Keratinocyte (primary cell): ENCODE data around the gene FAM83G. TPM values are rescaled to one million over a fixed set of nuclear protein-coding genes. Genes with fewer than 3 reads are reported as not detected.

ENCODE experiments used
- DNase-seq: peaks from one replicate; pipeline ENCODE4 v3.0.0-alpha.2; 2011; ENCODE audit warnings: low read depth, missing footprints, low spot score
- FAIRE-seq: peaks from 2 replicates; lab custom pipeline; 2011; peaks lifted over from hg19 to GRCh38; lab: Jason Lieb, UNC
- H2AFZ ChIP-seq: 2 replicates; pipeline ENCODE4 v1.6.0; 2012; ENCODE audit warnings: low read length, control low read depth, inconsistent platforms; ENCODE audit not compliant: control insufficient read depth
- H3K27ac ChIP-seq: 2 replicates; pipeline ENCODE4 v1.5.1; 2011; ENCODE audit warnings: low read length; ENCODE audit not compliant: control insufficient read depth, insufficient read depth
- H3K27me3 ChIP-seq: 3 replicates; pipeline ENCODE4 v1.6.0; 2011; ENCODE audit warnings: low read length; ENCODE audit not compliant: control insufficient read depth, insufficient read depth; ENCODE audit errors: extremely low read depth
- H3K36me3 ChIP-seq, 2 experiments: 2 replicates in 1 of 2; 3 replicates in 1 of 2; pipeline ENCODE4 v1.5.1; 2011; ENCODE audit warnings: low read length in 2 of 2, mild to moderate bottlenecking in 1 of 2; ENCODE audit not compliant: control insufficient read depth in 2 of 2, insufficient read depth in 2 of 2; ENCODE audit errors: extremely low read depth in 1 of 2
- H3K4me1 ChIP-seq: 3 replicates; pipeline ENCODE4 v1.5.1; 2011; ENCODE audit warnings: low read length; ENCODE audit not compliant: control insufficient read depth, insufficient read depth; ENCODE audit errors: extremely low read depth
- H3K4me2 ChIP-seq: 3 replicates; pipeline ENCODE4 v1.6.0; 2011; ENCODE audit warnings: low read depth, low read length; ENCODE audit not compliant: control insufficient read depth, insufficient read depth; ENCODE audit errors: extremely low read depth
- H3K4me3 ChIP-seq, 3 experiments: fragments of 200-600 bp in 1 of 3; sonication (generic) in 1 of 3; 2 replicates in 2 of 3; 3 replicates in 1 of 3; pipeline ENCODE4 v1.5.1; 2011 to 2016; ENCODE audit warnings: low read length in 3 of 3, mild to moderate bottlenecking in 3 of 3, control low read depth in 2 of 3, inconsistent platforms in 1 of 3, low read depth in 1 of 3, mixed read lengths in 1 of 3, mixed run types in 1 of 3, moderate library complexity in 1 of 3; ENCODE audit not compliant: control insufficient read depth in 2 of 3, insufficient read depth in 2 of 3; ENCODE audit errors: extremely low read depth in 1 of 3
- H3K79me2 ChIP-seq: 2 replicates; pipeline ENCODE4 v1.6.0; 2012; ENCODE audit warnings: low read length; ENCODE audit not compliant: control insufficient read depth, insufficient read depth
- H3K9ac ChIP-seq: 3 replicates; pipeline ENCODE4 v1.6.0; 2011; ENCODE audit warnings: low read length; ENCODE audit not compliant: control insufficient read depth, insufficient read depth; ENCODE audit errors: extremely low read depth
- H3K9me1 ChIP-seq: 3 replicates; pipeline ENCODE4 v1.6.0; 2011; ENCODE audit warnings: low read length; ENCODE audit not compliant: control insufficient read depth, insufficient read depth; ENCODE audit errors: extremely low read depth
- H3K9me3 ChIP-seq: 2 replicates; pipeline ENCODE4 v1.5.1; 2012; ENCODE audit warnings: low read depth, low read length; ENCODE audit not compliant: control insufficient read depth
- H4K20me1 ChIP-seq: 3 replicates; pipeline ENCODE4 v1.6.0; 2011; ENCODE audit warnings: low read length; ENCODE audit not compliant: control insufficient read depth, insufficient read depth; ENCODE audit errors: extremely low read depth
- EZH2 ChIP-seq: IDR thresholded peaks from one replicate; pipeline ENCODE4 v1.6.1; 2012; ENCODE audit warnings: inconsistent platforms, mild to moderate bottlenecking, low read length, moderate library complexity
- dilution Hi-C: fragments of 300-500 bp; cut with MboI; formaldehyde crosslinking; loops from one replicate; pipeline ENCODE4 v1.7.0; 2020; ENCODE audit warnings: low sequenced_read_pairs; ENCODE audit not compliant: extremely low pct_ligation_motif_present
- polyA plus RNA-seq, 5 experiments: library from polyadenylated mRNA; depleted of rRNA in 3 of 5; stranded (reverse) in 3 of 5; stranded (forward) in 1 of 5; unstranded in 1 of 5; fragments of >200 nt; gene quantifications; 1 replicate in 1 of 5; 2 replicates in 3 of 5; 3 replicates in 1 of 5; pipeline versions ENCODE4 v1.2.1 to v1.2.3, GENCODE V29; 2011 to 2012; ENCODE audit warnings: missing spikeins in 2 of 5, low read depth in 1 of 5, low replicate concordance in 1 of 5
- TF ChIP-seq, protein P1 (sequence below), 3 experiments: IDR thresholded peaks in 1 of 3; conservative IDR thresholded peaks in 1 of 3; optimal IDR thresholded peaks in 1 of 3; 2 replicates in 2 of 3; 3 replicates in 1 of 3; pipeline versions ENCODE3 to v1.5.1; 2011; ENCODE audit warnings: low read length in 3 of 3, mild to moderate bottlenecking in 3 of 3, moderate library complexity in 2 of 3, control low read depth in 1 of 3, inconsistent platforms in 1 of 3; ENCODE audit not compliant: insufficient read depth in 2 of 3; ENCODE audit errors: extremely low read depth in 1 of 3

FAM83G gene
- polyA plus RNA-seq, 1 donor (not counting 4 experiments of a cell fraction or from before 2014, with no cell fraction given), result 23.2 TPM

DNA sequence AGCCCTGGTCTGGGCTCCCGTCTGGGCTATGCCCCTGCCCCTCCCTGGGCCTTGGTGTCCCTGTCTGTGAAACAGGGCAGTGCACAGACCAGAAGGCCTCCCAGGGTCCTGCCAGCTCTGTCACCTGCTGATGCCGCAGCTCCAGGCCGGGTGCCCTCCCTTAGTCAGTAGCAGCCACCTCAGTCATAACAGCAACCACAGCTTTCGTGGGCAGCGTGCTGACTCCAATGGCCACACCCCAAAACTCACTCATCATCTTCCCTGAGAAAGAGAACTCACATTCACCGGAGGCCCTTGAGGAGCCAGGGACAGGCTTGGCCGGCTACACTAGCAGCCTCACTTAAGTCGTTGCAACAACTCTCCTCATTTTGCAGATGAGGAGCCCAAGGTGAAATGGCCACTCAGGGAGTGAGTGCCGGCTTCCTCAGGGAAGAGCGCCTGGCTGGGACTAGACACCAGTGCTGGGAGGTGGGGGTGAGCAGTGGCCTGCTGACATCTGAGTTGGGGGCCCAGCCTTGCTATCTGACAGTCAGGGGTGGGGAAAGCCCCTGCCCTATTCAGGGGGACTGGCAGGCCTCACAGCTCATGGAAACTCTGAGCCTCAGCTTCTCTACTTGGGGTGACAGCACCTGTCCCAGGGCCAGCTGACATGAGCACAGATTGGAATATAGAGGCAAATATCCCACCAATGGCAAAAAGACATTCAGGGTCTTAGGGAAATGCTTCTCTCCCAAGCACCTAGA lies 30.0 kb downstream of the FAM83G start:
- DNase-seq (no peak), FAIRE-seq (peak; percentile 76)
- Histone ChIP-seq H3K4me3 (no peak overlapping the region), H2AFZ (no peak overlapping the region), H3K9ac (peak overlapping the region; percentile 44), H3K4me2 (peak overlapping the region; percentile 6), H3K27me3 (no peaks in the 10 kb centered on the region), H3K4me1 (peaks cover 23% of the 10 kb centered on the region), H3K27ac (peak overlapping the region; percentile 72), H4K20me1 (peaks cover 13% of the 10 kb centered on the region), H3K9me1 (peaks cover 6% of the 10 kb centered on the region), H3K36me3 (peaks cover 49 to 78% of the 10 kb centered on the region in 2 experiments), H3K79me2 (peaks cover 20% of the 10 kb centered on the region), H3K9me3 (no peaks in the 10 kb centered on the region)
- dilution Hi-C loops, result no loop called here
- TF ChIP-seq EZH2, result no peak
- TF ChIP-seq, protein P1, sequence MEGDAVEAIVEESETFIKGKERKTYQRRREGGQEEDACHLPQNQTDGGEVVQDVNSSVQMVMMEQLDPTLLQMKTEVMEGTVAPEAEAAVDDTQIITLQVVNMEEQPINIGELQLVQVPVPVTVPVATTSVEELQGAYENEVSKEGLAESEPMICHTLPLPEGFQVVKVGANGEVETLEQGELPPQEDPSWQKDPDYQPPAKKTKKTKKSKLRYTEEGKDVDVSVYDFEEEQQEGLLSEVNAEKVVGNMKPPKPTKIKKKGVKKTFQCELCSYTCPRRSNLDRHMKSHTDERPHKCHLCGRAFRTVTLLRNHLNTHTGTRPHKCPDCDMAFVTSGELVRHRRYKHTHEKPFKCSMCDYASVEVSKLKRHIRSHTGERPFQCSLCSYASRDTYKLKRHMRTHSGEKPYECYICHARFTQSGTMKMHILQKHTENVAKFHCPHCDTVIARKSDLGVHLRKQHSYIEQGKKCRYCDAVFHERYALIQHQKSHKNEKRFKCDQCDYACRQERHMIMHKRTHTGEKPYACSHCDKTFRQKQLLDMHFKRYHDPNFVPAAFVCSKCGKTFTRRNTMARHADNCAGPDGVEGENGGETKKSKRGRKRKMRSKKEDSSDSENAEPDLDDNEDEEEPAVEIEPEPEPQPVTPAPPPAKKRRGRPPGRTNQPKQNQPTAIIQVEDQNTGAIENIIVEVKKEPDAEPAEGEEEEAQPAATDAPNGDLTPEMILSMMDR (optimal IDR thresholded peaks at IDR 0.05 in 1 of 3, IDR thresholded peaks at IDR 0.05 in 1 of 3, conservative IDR thresholded peaks at IDR 0.05 in 1 of 3; ENCODE audit: extremely low read depth in 1 of 3, insufficient read depth in 2 of 3, low read length in 3 of 3), result no peak

DNA sequence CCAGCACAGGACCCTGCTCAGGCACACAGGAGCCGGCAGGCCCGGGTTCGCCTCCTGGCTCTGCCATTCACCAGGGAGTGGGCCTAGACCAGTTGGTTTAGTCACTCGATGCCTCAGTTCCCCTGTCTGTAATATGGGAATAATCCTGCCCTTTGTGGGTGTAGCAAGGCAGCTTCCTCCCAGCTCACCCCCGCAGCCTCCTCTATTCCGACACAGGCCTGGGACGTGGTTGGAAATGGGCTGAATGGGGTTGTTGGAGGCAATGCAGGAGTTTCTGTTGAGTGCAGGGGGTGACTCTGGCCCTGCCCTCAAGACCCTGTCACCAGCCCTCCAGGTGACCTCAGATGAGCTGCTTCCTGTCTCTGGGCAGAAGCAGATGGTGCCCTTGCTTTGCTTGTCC lies 32.8 kb downstream of the FAM83G start:
- no peak overlapping the region for H3K9ac ChIP-seq
- no peak for TF ChIP-seq EZH2
- TF ChIP-seq, protein P1 (optimal IDR thresholded peaks at IDR 0.05 in 1 of 3, IDR thresholded peaks at IDR 0.05 in 1 of 3, conservative IDR thresholded peaks at IDR 0.05 in 1 of 3; ENCODE audit: extremely low read depth in 1 of 3, insufficient read depth in 2 of 3, low read length in 3 of 3), result no peak
- H3K4me1 ChIP-seq, result peaks cover 48% of the 10 kb centered on the region
- no peaks in the 10 kb centered on the region for H3K27me3 ChIP-seq
- peaks cover 19% of the 10 kb centered on the region for H3K79me2 ChIP-seq
- no peak overlapping the region for H2AFZ ChIP-seq
- no peak for FAIRE-seq
- no peak for DNase-seq
- peaks cover 16% of the 10 kb centered on the region for H3K9me1 ChIP-seq
- no peak overlapping the region for H3K27ac ChIP-seq
- H3K4me2 ChIP-seq, result no peak overlapping the region
- peaks cover 15% of the 10 kb centered on the region for H4K20me1 ChIP-seq
- no peak overlapping the region for H3K4me3 ChIP-seq
- no peaks in the 10 kb centered on the region for H3K9me3 ChIP-seq
- dilution Hi-C loops, result no loop called here
- H3K36me3 ChIP-seq, result peaks cover 27 to 56% of the 10 kb centered on the region in 2 experiments
